Bronchial epithelial cell (primary cell): ENCODE results near the gene NFE2L2. TPM values are rescaled to one million over a fixed set of nuclear protein-coding genes. Genes with fewer than 3 reads are reported as not detected.
"Not testable (repeated sequence)": the region's sequence is repeated elsewhere in the genome, so short reads cannot be mapped to it uniquely, and the experiment has no call there.

Experiments used
- DNase-seq: peaks from one replicate; pipeline ENCODE4 v3.0.0-alpha.2; 2010; ENCODE audit warnings: low read depth
- FAIRE-seq: peaks from 2 replicates; lab custom pipeline; 2011; peaks lifted over from hg19 to GRCh38; lab: Jason Lieb, UNC
- H3K27me3 ChIP-seq: 2 replicates; pipeline ENCODE4 v1.5.1; 2011; ENCODE audit warnings: low read length; ENCODE audit not compliant: control insufficient read depth, insufficient read depth
- H3K36me3 ChIP-seq: 2 replicates; pipeline ENCODE4 v1.5.1; 2011; ENCODE audit warnings: low read length; ENCODE audit not compliant: control insufficient read depth, insufficient read depth
- H3K4me3 ChIP-seq: 2 replicates; pipeline ENCODE4 v1.5.1; 2011; ENCODE audit warnings: mild to moderate bottlenecking, low read depth, low read length, control low read depth
- total RNA-seq: library from RNA; depleted of rRNA; stranded (reverse); fragments of >200 nt; gene quantifications from 2 replicates; pipeline ENCODE4 v1.2.1, GENCODE V29; 2014
- TF ChIP-seq, protein P1 (sequence below): IDR thresholded peaks from 2 replicates; pipeline ENCODE4 v1.5.1; 2011; ENCODE audit warnings: mild to moderate bottlenecking, moderate library complexity, low read length, control low read depth, inconsistent platforms; ENCODE audit not compliant: insufficient read depth, severe bottlenecking

The NFE2L2 gene
- total RNA-seq, 1 donor from 2014 or later = 64.5 TPM

- H3K4me3 ChIP-seq = no peak overlapping the region
- no peak for DNase-seq
- FAIRE-seq = no peak
- peaks cover 13% of the 10 kb centered on the region for H3K36me3 ChIP-seq
- TF ChIP-seq, protein P1, sequence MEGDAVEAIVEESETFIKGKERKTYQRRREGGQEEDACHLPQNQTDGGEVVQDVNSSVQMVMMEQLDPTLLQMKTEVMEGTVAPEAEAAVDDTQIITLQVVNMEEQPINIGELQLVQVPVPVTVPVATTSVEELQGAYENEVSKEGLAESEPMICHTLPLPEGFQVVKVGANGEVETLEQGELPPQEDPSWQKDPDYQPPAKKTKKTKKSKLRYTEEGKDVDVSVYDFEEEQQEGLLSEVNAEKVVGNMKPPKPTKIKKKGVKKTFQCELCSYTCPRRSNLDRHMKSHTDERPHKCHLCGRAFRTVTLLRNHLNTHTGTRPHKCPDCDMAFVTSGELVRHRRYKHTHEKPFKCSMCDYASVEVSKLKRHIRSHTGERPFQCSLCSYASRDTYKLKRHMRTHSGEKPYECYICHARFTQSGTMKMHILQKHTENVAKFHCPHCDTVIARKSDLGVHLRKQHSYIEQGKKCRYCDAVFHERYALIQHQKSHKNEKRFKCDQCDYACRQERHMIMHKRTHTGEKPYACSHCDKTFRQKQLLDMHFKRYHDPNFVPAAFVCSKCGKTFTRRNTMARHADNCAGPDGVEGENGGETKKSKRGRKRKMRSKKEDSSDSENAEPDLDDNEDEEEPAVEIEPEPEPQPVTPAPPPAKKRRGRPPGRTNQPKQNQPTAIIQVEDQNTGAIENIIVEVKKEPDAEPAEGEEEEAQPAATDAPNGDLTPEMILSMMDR = no peak
- no peaks in the 10 kb centered on the region for H3K27me3 ChIP-seq
These were observed 15.5 kb downstream of the NFE2L2 start for GRCh38 chr2:177249038-177249437.

GRCh38 chr2:177247693-177248262 is 16.7 kb downstream of the NFE2L2 start:
- peaks cover 13% of the 10 kb centered on the region for H3K36me3 ChIP-seq
- FAIRE-seq (no peak), DNase-seq (no peak)
- H3K27me3 ChIP-seq = no peaks in the 10 kb centered on the region
- no peak overlapping the region for H3K4me3 ChIP-seq
- TF ChIP-seq, protein P1 = no peak

GRCh38 chr2:177246523-177247030 is 17.9 kb downstream of the NFE2L2 start:
- H3K4me3 ChIP-seq, FAIRE-seq, H3K27me3 ChIP-seq, DNase-seq: not testable (repeated sequence)
- H3K36me3 ChIP-seq = peaks cover 14% of the 10 kb centered on the region

DNA sequence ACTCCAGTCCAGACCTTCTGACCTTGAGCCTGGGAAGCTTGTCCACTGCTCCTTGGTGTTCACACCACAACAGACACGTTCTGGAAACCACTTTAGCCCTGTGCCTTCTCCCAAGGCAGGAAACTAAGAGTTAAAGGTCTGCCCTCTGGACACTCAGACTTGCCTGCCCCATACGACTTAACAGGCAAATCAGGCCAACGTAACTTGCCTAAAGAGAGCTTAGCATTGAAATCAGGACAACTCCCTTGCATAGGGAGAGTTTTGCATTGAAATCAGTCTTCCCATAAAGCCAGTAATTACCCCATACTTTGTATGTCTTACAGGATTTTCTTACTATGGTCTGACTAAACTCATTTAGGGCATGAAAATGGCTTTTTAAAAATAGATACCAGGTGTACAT is 18.5 kb downstream of the NFE2L2 start:
- FAIRE-seq (no peak), DNase-seq (no peak)
- no peak overlapping the region for H3K4me3 ChIP-seq
- peaks cover 12% of the 10 kb centered on the region for H3K36me3 ChIP-seq
- no peaks in the 10 kb centered on the region for H3K27me3 ChIP-seq
- TF ChIP-seq, protein P1 = no peak

DNA sequence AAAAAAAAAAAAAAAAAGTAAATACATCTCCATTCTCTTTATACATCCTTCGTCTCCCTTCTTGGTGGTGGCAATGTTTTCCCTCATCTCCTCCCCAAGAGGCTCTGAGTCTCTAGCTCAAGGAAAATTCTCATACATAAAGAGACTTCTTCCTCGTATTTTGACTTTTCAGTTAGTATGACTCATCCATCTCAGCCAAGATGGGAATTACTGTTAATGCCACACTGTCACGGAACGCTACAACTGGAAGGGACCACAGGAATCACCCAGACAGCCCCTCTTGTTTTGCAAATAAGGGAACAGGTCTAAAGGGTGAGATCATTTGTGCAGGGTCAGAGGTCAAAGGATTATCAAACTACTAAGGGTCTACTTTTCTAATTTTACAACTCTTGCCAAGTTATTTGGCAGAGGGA is 19.5 kb downstream of the NFE2L2 start:
- H3K27me3 ChIP-seq = no peaks in the 10 kb centered on the region
- H3K4me3 ChIP-seq = no peak overlapping the region
- FAIRE-seq (no peak), DNase-seq (no peak)
- TF ChIP-seq, protein P1 = no peak
- peaks cover 11% of the 10 kb centered on the region for H3K36me3 ChIP-seq

- DNase-seq (no peak), FAIRE-seq (no peak)
- Histone ChIP-seq H3K27me3 (no peaks in the 10 kb centered on the region), H3K4me3 (no peak overlapping the region), H3K36me3 (peaks cover 11% of the 10 kb centered on the region)
- TF ChIP-seq, protein P1 = no peak
These were observed 20.2 kb downstream of the NFE2L2 start for GRCh38 chr2:177244244-177244771.
